Measurements from ENCODE around the gene SMG9.

SMG9 gene

GRCh38 chr19:43704002-43704705 is 50.6 kb downstream of the SMG9 start:
- in situ Hi-C loops (cut with HindIII; ENCODE audit: low sequenced_read_pairs): no loop called here
- H3K4me3 ChIP-seq (ENCODE audit: low read depth, low read length): no peak overlapping the region
- DNase-seq (ENCODE audit: low read depth): no peak
- no peak for TF ChIP-seq CTCF (IDR thresholded peaks at IDR 0.05; ENCODE audit: low read depth, low read length, missing control alignments)

- TF ChIP-seq CTCF (IDR thresholded peaks at IDR 0.05; ENCODE audit: low read depth, low read length, missing control alignments): no peak
- no peak overlapping the region for H3K4me3 ChIP-seq (ENCODE audit: low read depth, low read length)
- peak; percentile 66 for DNase-seq (ENCODE audit: low read depth)
- in situ Hi-C loops (cut with HindIII; ENCODE audit: low sequenced_read_pairs): no loop called here
These were observed 54.3 kb downstream of the SMG9 start for GRCh38 chr19:43700395-43701000.

GRCh38 chr19:43699506-43700394 is 55.0 kb downstream of the SMG9 start:
- DNase-seq (ENCODE audit: low read depth): no peak
- in situ Hi-C loops (cut with HindIII; ENCODE audit: low sequenced_read_pairs): no loop called here
- peak overlapping the region; percentile 19 for H3K4me3 ChIP-seq (ENCODE audit: low read depth, low read length)
- TF ChIP-seq CTCF (IDR thresholded peaks at IDR 0.05; ENCODE audit: low read depth, low read length, missing control alignments): peak; percentile 20

- in situ Hi-C loops (cut with HindIII; ENCODE audit: low sequenced_read_pairs): no loop called here
- TF ChIP-seq CTCF (IDR thresholded peaks at IDR 0.05; ENCODE audit: low read depth, low read length, missing control alignments): no peak
- no peak overlapping the region for H3K4me3 ChIP-seq (ENCODE audit: low read depth, low read length)
- no peak for DNase-seq (ENCODE audit: low read depth)
These were observed 57.5 kb downstream of the SMG9 start for GRCh38 chr19:43697295-43697694.

GRCh38 chr19:43695985-43696704 is 58.6 kb downstream of the SMG9 start:
- H3K4me3 ChIP-seq (ENCODE audit: low read depth, low read length): no peak overlapping the region
- DNase-seq (ENCODE audit: low read depth): no peak
- TF ChIP-seq CTCF (IDR thresholded peaks at IDR 0.05; ENCODE audit: low read depth, low read length, missing control alignments): no peak
- in situ Hi-C loops (cut with HindIII; ENCODE audit: low sequenced_read_pairs): no loop called here

- no peak for TF ChIP-seq CTCF (IDR thresholded peaks at IDR 0.05; ENCODE audit: low read depth, low read length, missing control alignments)
- in situ Hi-C loops (cut with HindIII; ENCODE audit: low sequenced_read_pairs): no loop called here
- no peak for DNase-seq (ENCODE audit: low read depth)
- no peak overlapping the region for H3K4me3 ChIP-seq (ENCODE audit: low read depth, low read length)
These were observed 60.2 kb downstream of the SMG9 start for GRCh38 chr19:43694553-43694952.
